HG03045 (cell line): ENCODE results near the gene PRDM4.
"Not testable (repeated sequence)": the region's sequence is repeated elsewhere in the genome, so short reads cannot be mapped to it uniquely, and the experiment has no call there.

ENCODE experiments used
- ATAC-seq: cut with Tn5 transposase; IDR thresholded peaks from one replicate; pipeline ENCODE4 v1.9.1; 2021; ENCODE audit warnings: mild to moderate bottlenecking, moderate library complexity; ENCODE audit not compliant: unreplicated experiment

The PRDM4 gene

DNA sequence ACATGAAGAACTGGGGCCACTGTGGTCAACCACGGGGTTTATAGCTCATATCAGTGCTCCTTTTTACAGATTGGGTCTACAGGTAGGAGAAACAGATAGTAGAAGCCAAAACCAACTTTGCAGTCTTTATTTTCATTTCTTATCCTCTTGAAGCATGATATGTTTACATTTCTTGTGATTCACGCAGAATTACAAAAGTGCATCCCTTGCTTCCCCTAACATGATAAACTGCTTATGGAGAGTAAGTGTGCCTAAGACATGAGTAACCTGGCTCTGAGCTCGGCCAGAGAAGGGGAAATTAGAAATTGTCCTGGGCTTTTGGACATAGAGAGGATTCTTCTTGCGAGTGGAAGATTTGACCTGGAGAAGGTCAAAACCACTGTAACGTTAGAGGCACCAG lies 56.9 kb downstream of the PRDM4 start:
- ATAC-seq = no peak

GRCh38 chr12:107702106-107702505 lies 58.8 kb downstream of the PRDM4 start:
- ATAC-seq = no peak

- ATAC-seq = not testable (repeated sequence)
Measured at GRCh38 chr12:107695772-107696171, 65.2 kb downstream of the PRDM4 start.

GRCh38 chr12:107685360-107686248 lies 75.3 kb downstream of the PRDM4 start, which contains the start of gene PWP1:
TSS of gene PWP1 (plus strand) at chr12:107685799. CDS start at chr12:107685900, 101 bp downstream.
- peak; percentile 90 for ATAC-seq

DNA sequence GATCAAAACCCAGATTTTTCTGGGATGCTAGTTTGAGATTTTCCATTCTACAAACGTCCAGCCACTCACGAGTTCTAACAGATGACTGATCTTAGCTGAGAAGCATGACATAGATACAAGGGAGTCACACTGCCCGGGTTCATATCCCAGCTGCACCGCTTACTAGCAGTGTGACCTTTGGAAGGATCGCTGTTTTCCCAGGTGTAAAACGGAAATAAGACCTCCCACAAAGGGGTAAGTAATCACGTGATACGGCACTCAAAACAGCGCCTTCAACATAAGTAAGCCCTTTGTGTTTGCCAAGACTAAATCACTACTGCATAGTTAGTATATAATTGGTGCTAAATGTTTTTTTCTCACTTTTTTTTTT lies 76.0 kb downstream of the PRDM4 start:
- no peak for ATAC-seq

DNA sequence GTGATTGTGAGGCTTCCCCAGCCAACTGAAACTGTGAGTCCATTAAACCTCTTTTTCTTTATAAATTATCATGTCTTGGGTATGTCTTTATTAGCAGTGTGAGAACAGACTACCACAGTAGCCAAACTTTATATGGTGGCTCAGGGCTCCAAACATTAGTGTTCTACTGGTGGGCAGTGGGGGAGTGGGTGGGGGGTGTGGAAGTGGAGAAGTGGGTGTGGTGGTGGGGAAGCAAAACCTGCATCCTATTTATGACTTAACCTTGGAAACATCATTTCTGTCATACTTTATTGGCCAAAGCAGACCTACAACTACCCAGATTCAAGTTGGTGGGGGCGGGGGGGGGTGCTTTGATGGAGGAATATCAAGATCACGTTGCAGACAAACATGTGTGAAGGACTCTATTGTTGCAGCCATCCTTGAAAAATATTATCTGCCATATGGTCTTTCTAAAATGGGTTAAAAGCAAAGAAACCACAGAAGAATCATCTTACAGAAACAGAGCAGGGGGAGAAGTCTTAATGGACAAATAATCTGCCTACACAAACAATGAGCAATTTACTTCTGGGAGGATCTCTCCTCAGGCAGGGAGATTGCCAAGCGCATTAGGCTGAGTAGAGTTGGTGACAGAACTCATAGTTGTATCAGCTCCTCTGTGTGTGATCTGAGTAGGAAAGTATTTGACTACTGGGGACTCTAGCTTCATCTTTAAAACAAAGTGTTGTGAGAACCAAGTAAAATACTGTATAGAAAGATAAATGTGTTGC lies 76.7 kb downstream of the PRDM4 start:
- ATAC-seq = no peak
